Caco-2 (cell line): ENCODE measurements around the gene ASCL4. TPM values are rescaled to one million over a fixed set of nuclear protein-coding genes. Genes with fewer than 3 reads are reported as not detected.

ENCODE experiments used
- BruUV-seq: library from RNA; stranded (reverse); fragments of 400-500 nt; replicated peaks from 2 replicates; lab custom pipeline; 2021; lab: Mats Ljungman, UMichigan
- CTCF ChIA-PET: fragments of 300-600 bp; sonication (Branson Sonifier 250); formaldehyde crosslinking; loops from one replicate; lab custom pipeline; 2022; ENCODE audit warnings: antibody characterized with exemption; lab: Charles Lee
- POLR2A ChIA-PET: fragments of 300-600 bp; sonication (Branson Sonifier 250); formaldehyde crosslinking; loops from one replicate; lab custom pipeline; 2022; ENCODE audit warnings: antibody characterized with exemption; lab: Charles Lee
- DNase-seq, 2 experiments: peaks; one replicate each; pipeline versions ENCODE4 v3.0.0 to v3.0.0-alpha.2; 2020 to 2022
- H3K27me3 ChIP-seq: replicated peaks from 2 replicates; pipeline ENCODE4 v1.6.0; 2011; ENCODE audit warnings: low read length; ENCODE audit not compliant: control insufficient read depth, insufficient read depth
- H3K36me3 ChIP-seq: 2 replicates; pipeline ENCODE4 v1.5.1; 2011; ENCODE audit warnings: low read length; ENCODE audit not compliant: control insufficient read depth, insufficient read depth
- H3K4me1 ChIP-seq: fragments of 250-450 bp; sonication (Bioruptor Pico); 2 replicates; pipeline ENCODE4 v1.5.1; 2020; ENCODE audit warnings: mild to moderate bottlenecking
- H3K4me3 ChIP-seq: 2 replicates; pipeline ENCODE4 v1.5.1; 2011; ENCODE audit warnings: low read depth, mild to moderate bottlenecking, control low read depth, low read length
- H3K9me3 ChIP-seq: fragments of 250-450 bp; sonication (Bioruptor Pico); 2 replicates; pipeline ENCODE4 v1.5.1; 2020; ENCODE audit warnings: mild to moderate bottlenecking, moderate library complexity
- H3K27ac Mint-ChIP-seq: one replicate; pipeline ENCODE4 v1.8.0; 2022; ENCODE audit warnings: mixed read lengths; ENCODE audit not compliant: unreplicated experiment
- H3K27me3 Mint-ChIP-seq: one replicate; pipeline ENCODE4 v1.8.0; 2022; ENCODE audit warnings: mixed read lengths; ENCODE audit not compliant: insufficient read depth, unreplicated experiment
- H3K36me3 Mint-ChIP-seq: one replicate; pipeline ENCODE4 v1.8.0; 2022; ENCODE audit warnings: mild to moderate bottlenecking, mixed read lengths; ENCODE audit not compliant: insufficient read depth, unreplicated experiment
- H3K4me1 Mint-ChIP-seq: one replicate; pipeline ENCODE4 v1.8.0; 2022; ENCODE audit warnings: low read depth, mixed read lengths; ENCODE audit not compliant: unreplicated experiment
- H3K4me3 Mint-ChIP-seq: one replicate; pipeline ENCODE4 v1.8.0; 2022; ENCODE audit warnings: mild to moderate bottlenecking, moderate library complexity, mixed read lengths; ENCODE audit not compliant: unreplicated experiment
- H3K9me3 Mint-ChIP-seq: one replicate; pipeline ENCODE4 v1.8.0; 2022; ENCODE audit warnings: mixed read lengths; ENCODE audit not compliant: unreplicated experiment
- intact Hi-C: fragments of 100-400 bp; cut with micrococcal nuclease; formaldehyde crosslinking; loops from one replicate; pipeline ENCODE4 v1.10.0; 2022; ENCODE audit not compliant: unreplicated experiment
- total RNA-seq: library from RNA; stranded (reverse); gene quantifications from 2 replicates; pipeline ENCODE4 v1.2.3, GENCODE V29; 2022
- TF ChIP-seq, protein P1 (sequence below), 2 experiments: fragments of 200-600 bp in 1 of 2; IDR thresholded peaks; 1 replicate in 1 of 2; 2 replicates in 1 of 2; pipeline versions ENCODE4 v1.5.1 to v1.8.0; 2011 to 2022; ENCODE audit warnings: antibody characterized with exemption in 1 of 2, control low read depth in 1 of 2, inconsistent platforms in 1 of 2, low read depth in 1 of 2, low read length in 1 of 2, mild to moderate bottlenecking in 1 of 2, moderate library complexity in 1 of 2; ENCODE audit not compliant: insufficient read depth in 1 of 2, severe bottlenecking in 1 of 2, unreplicated experiment in 1 of 2

The ASCL4 gene
- total RNA-seq, 1 experiment from 2014 or later: not detected

DNA sequence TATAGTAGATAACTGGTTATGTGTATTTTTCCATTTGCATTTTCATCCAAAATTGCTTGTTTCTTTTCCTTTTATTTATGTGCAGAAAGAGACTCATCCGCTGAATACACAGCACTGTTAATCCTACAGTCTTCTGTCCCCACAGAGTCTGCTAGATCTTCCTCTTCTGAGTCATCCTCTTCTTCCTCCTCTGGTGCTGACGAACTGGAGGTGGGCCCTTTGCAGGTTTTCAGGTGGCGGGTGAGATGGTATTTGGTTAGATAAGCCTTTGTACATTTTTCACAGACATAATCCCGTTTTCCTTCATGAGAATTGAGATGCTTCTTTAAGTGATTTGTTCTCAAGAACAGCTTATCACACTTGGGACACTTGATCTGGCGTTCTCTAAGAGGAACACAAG, 40.4 kb upstream of the ASCL4 start:
- Histone ChIP-seq H3K4me3 (no peak overlapping the region), H3K36me3 (peaks cover under 1% of the 10 kb centered on the region; the same call in 1 of the 2 replicates), H3K27me3 (no peaks in the 10 kb centered on the region), H3K4me1 (no peaks in the 10 kb centered on the region), H3K9me3 (no peaks in the 10 kb centered on the region)
- ChIA-PET CTCF (no interaction called here), POLR2A (no interaction called here)
- Mint-ChIP-seq H3K36me3 (peaks cover 43% of the 10 kb centered on the region), H3K4me3 (no peak overlapping the region), H3K4me1 (no peaks in the 10 kb centered on the region), H3K9me3 (no peaks in the 10 kb centered on the region), H3K27me3 (no peaks in the 10 kb centered on the region), H3K27ac (no peak overlapping the region)
- no peak for DNase-seq
- TF ChIP-seq, protein P1, sequence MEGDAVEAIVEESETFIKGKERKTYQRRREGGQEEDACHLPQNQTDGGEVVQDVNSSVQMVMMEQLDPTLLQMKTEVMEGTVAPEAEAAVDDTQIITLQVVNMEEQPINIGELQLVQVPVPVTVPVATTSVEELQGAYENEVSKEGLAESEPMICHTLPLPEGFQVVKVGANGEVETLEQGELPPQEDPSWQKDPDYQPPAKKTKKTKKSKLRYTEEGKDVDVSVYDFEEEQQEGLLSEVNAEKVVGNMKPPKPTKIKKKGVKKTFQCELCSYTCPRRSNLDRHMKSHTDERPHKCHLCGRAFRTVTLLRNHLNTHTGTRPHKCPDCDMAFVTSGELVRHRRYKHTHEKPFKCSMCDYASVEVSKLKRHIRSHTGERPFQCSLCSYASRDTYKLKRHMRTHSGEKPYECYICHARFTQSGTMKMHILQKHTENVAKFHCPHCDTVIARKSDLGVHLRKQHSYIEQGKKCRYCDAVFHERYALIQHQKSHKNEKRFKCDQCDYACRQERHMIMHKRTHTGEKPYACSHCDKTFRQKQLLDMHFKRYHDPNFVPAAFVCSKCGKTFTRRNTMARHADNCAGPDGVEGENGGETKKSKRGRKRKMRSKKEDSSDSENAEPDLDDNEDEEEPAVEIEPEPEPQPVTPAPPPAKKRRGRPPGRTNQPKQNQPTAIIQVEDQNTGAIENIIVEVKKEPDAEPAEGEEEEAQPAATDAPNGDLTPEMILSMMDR (IDR thresholded peaks at IDR 0.05; ENCODE audit: insufficient read depth in 1 of 2, low read depth in 1 of 2, low read length in 1 of 2, severe bottlenecking in 1 of 2, unreplicated experiment in 1 of 2): no peak
- BruUV-seq: no TSS peak
- intact Hi-C loops: no loop called here

DNA sequence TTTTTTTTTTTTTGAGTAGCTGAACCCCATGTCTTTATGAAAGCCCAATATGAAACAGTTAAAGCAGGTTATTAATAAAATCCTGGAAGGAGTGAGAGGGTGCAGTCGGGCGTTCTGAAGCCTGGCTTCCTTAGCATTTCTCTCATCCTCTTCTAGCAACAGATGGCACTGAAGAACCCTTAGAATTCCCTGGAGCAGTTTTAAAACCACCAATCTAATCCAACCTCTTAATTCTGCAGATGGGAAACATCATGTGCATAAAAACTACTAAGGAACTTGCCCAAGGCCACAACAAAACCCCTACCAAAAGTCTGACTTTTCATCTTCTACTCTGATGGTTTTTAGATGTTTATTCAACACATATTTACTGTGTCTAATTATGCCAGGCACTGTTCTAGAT, 38.7 kb upstream of the ASCL4 start:
- TF ChIP-seq, protein P1 (IDR thresholded peaks at IDR 0.05; ENCODE audit: insufficient read depth in 1 of 2, low read depth in 1 of 2, low read length in 1 of 2, severe bottlenecking in 1 of 2, unreplicated experiment in 1 of 2): no peak
- Mint-ChIP-seq H3K4me3 (no peak overlapping the region), H3K9me3 (no peaks in the 10 kb centered on the region), H3K27me3 (no peaks in the 10 kb centered on the region), H3K27ac (no peak overlapping the region), H3K4me1 (no peaks in the 10 kb centered on the region), H3K36me3 (peaks cover 51% of the 10 kb centered on the region)
- POLR2A ChIA-PET: no interaction called here
- Histone ChIP-seq H3K27me3 (no peaks in the 10 kb centered on the region), H3K36me3 (peaks cover 2% of the 10 kb centered on the region; the same call in 1 of the 2 replicates), H3K9me3 (no peaks in the 10 kb centered on the region), H3K4me1 (no peaks in the 10 kb centered on the region), H3K4me3 (no peak overlapping the region)
- intact Hi-C loops: no loop called here
- no peak for DNase-seq
- CTCF ChIA-PET: no interaction called here
- BruUV-seq: no TSS peak

DNA sequence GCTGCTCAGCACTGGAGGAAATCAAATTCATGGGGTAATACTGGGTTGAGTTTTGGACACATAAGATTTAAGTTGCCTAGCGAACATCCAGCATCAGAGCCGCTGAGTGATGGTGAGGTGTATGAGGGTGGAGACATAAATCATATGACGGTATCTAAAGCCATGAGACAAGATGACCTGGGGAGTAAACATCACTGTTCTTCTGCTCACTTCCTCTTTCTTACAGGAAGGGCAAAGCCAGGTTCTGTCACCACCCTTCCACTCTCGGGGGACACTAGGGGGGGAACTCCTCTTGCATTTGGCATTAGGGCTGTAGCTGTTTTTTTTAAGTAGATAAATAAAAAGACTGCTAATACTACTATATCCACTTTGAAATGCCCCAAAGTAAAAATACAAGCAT, 37.6 kb upstream of the ASCL4 start:
- Histone ChIP-seq H3K4me3 (no peak overlapping the region), H3K9me3 (no peaks in the 10 kb centered on the region), H3K4me1 (no peaks in the 10 kb centered on the region), H3K27me3 (no peaks in the 10 kb centered on the region), H3K36me3 (peaks cover 2% of the 10 kb centered on the region; the same call in 1 of the 2 replicates)
- H3K4me3 Mint-ChIP-seq: no peak overlapping the region
- no peaks in the 10 kb centered on the region for H3K27me3 Mint-ChIP-seq
- no peaks in the 10 kb centered on the region for H3K9me3 Mint-ChIP-seq
- CTCF ChIA-PET: no interaction called here
- intact Hi-C loops: no loop called here
- no peaks in the 10 kb centered on the region for H3K4me1 Mint-ChIP-seq
- TF ChIP-seq, protein P1 (IDR thresholded peaks at IDR 0.05; ENCODE audit: insufficient read depth in 1 of 2, low read depth in 1 of 2, low read length in 1 of 2, severe bottlenecking in 1 of 2, unreplicated experiment in 1 of 2): no peak
- no TSS peak for BruUV-seq
- peaks cover 63% of the 10 kb centered on the region for H3K36me3 Mint-ChIP-seq
- no peak overlapping the region for H3K27ac Mint-ChIP-seq
- POLR2A ChIA-PET: no interaction called here
- no peak for DNase-seq
